Measurements from ENCODE around the gene SPCS2.
"Not testable (repeated sequence)": the region's sequence is repeated elsewhere in the genome, so short reads cannot be mapped to it uniquely, and the experiment has no call there.

Gene SPCS2

GRCh38 chr11:74992852-74993251 lies 43.8 kb downstream of the SPCS2 start:
- DNase-seq (ENCODE audit: insufficient read length, low spot score) (no peak), FAIRE-seq (no peak)

- DNase-seq (ENCODE audit: insufficient read length, low spot score) (no peak), FAIRE-seq (no peak)
These were observed 51.9 kb downstream of the SPCS2 start for GRCh38 chr11:75000975-75001354.

GRCh38 chr11:75001686-75002085 lies 52.6 kb downstream of the SPCS2 start:
- FAIRE-seq (no peak), DNase-seq (ENCODE audit: insufficient read length, low spot score) (no peak)

- FAIRE-seq: no peak
- no peak for DNase-seq (ENCODE audit: insufficient read length, low spot score)
These were observed 53.5 kb downstream of the SPCS2 start for GRCh38 chr11:75002516-75002915.

GRCh38 chr11:75004215-75004614 lies 55.1 kb downstream of the SPCS2 start:
- FAIRE-seq: no peak

GRCh38 chr11:75011357-75011756 lies 62.3 kb downstream of the SPCS2 start:
- DNase-seq (ENCODE audit: insufficient read length, low spot score): no peak
- no peak for FAIRE-seq

More at GRCh38 chr11:75004215-75004614, 55.1 kb downstream of the SPCS2 start:
- DNase-seq (ENCODE audit: insufficient read length, low spot score): no peak

- no peak for DNase-seq (ENCODE audit: insufficient read length, low spot score)
- FAIRE-seq: no peak
These were observed 62.8 kb downstream of the SPCS2 start for GRCh38 chr11:75011872-75012271.

GRCh38 chr11:75013051-75013450 lies 64.0 kb downstream of the SPCS2 start:
- no peak for FAIRE-seq
- no peak for DNase-seq (ENCODE audit: insufficient read length, low spot score)

- no peak for DNase-seq (ENCODE audit: insufficient read length, low spot score)
- FAIRE-seq: peak; percentile 55
These were observed 65.1 kb downstream of the SPCS2 start for GRCh38 chr11:75014129-75014528.

- not testable (repeated sequence) for DNase-seq (ENCODE audit: insufficient read length, low spot score); FAIRE-seq
These were observed 70.1 kb downstream of the SPCS2 start for GRCh38 chr11:75019200-75019599.

- not testable (repeated sequence) for FAIRE-seq; DNase-seq (ENCODE audit: insufficient read length, low spot score)
These were observed 71.3 kb downstream of the SPCS2 start for GRCh38 chr11:75020328-75020727.

GRCh38 chr11:75022296-75022695 lies 73.2 kb downstream of the SPCS2 start:
- FAIRE-seq: no peak
- no peak for DNase-seq (ENCODE audit: insufficient read length, low spot score)

GRCh38 chr11:75022759-75023396 lies 73.8 kb downstream of the SPCS2 start:
- FAIRE-seq: peak; percentile 51

GRCh38 chr11:75023446-75024067 lies 74.5 kb downstream of the SPCS2 start:
- FAIRE-seq: no peak

More at GRCh38 chr11:75022759-75023396, 73.8 kb downstream of the SPCS2 start:
- DNase-seq (ENCODE audit: insufficient read length, low spot score): peak; percentile 88

GRCh38 chr11:75024068-75024449 lies 75.0 kb downstream of the SPCS2 start:
- no peak for FAIRE-seq
- no peak for DNase-seq (ENCODE audit: insufficient read length, low spot score)

More at GRCh38 chr11:75023446-75024067, 74.5 kb downstream of the SPCS2 start:
- DNase-seq (ENCODE audit: insufficient read length, low spot score): no peak

- FAIRE-seq (no peak), DNase-seq (ENCODE audit: insufficient read length, low spot score) (no peak)
These were observed 75.7 kb downstream of the SPCS2 start for GRCh38 chr11:75024764-75025211.

- DNase-seq (ENCODE audit: insufficient read length, low spot score): no peak
- FAIRE-seq: no peak
These were observed 76.5 kb downstream of the SPCS2 start for GRCh38 chr11:75025561-75025960.

GRCh38 chr11:75028321-75028720 lies 79.3 kb downstream of the SPCS2 start:
- DNase-seq (ENCODE audit: insufficient read length, low spot score) (no peak), FAIRE-seq (no peak)
